ENCODE data around the gene PCLO.

DNA sequence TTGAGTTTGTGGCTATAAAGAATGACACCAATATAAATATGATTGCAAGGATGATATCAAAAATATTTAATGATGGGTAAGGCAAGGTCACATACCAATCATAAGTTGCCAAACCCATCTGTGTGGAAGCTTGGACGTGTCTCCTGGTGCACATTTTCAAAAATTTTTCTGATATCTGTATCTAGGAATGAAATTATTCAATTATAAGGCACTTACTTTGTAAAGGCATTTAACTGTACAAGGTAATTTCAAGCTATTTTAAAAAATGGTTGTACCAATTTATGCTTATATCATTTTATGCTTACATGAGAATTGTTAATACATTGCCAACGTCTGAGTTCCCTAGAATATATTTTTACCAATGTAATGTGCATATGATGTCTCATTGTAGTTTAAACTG, 412.7 kb downstream of the PCLO start:
- TF ChIP-seq, protein P1, sequence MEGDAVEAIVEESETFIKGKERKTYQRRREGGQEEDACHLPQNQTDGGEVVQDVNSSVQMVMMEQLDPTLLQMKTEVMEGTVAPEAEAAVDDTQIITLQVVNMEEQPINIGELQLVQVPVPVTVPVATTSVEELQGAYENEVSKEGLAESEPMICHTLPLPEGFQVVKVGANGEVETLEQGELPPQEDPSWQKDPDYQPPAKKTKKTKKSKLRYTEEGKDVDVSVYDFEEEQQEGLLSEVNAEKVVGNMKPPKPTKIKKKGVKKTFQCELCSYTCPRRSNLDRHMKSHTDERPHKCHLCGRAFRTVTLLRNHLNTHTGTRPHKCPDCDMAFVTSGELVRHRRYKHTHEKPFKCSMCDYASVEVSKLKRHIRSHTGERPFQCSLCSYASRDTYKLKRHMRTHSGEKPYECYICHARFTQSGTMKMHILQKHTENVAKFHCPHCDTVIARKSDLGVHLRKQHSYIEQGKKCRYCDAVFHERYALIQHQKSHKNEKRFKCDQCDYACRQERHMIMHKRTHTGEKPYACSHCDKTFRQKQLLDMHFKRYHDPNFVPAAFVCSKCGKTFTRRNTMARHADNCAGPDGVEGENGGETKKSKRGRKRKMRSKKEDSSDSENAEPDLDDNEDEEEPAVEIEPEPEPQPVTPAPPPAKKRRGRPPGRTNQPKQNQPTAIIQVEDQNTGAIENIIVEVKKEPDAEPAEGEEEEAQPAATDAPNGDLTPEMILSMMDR (optimal IDR thresholded peaks at IDR 0.05 in 1 of 3, IDR thresholded peaks at IDR 0.05 in 1 of 3, conservative IDR thresholded peaks at IDR 0.05 in 1 of 3; ENCODE audit: extremely low read depth in 1 of 3, insufficient read depth in 2 of 3, low read length in 3 of 3) = no peak
- no peak for TF ChIP-seq EZH2 (IDR thresholded peaks at IDR 0.05; ENCODE audit: low read length)

Data from keratinocyte (primary cell).